Erythroblast (primary cell): ENCODE data around the gene SPRR2F.

Experiments used
- GATA1 ChIP-seq: IDR thresholded peaks from 2 replicates; pipeline ENCODE4 v1.6.1; 2011; ENCODE audit warnings: low read depth, mild to moderate bottlenecking, control low read depth, low read length, moderate library complexity
- POLR2A ChIP-seq: IDR thresholded peaks from 2 replicates; pipeline ENCODE4 v1.6.1; 2011; ENCODE audit warnings: mild to moderate bottlenecking, low read length

DNA sequence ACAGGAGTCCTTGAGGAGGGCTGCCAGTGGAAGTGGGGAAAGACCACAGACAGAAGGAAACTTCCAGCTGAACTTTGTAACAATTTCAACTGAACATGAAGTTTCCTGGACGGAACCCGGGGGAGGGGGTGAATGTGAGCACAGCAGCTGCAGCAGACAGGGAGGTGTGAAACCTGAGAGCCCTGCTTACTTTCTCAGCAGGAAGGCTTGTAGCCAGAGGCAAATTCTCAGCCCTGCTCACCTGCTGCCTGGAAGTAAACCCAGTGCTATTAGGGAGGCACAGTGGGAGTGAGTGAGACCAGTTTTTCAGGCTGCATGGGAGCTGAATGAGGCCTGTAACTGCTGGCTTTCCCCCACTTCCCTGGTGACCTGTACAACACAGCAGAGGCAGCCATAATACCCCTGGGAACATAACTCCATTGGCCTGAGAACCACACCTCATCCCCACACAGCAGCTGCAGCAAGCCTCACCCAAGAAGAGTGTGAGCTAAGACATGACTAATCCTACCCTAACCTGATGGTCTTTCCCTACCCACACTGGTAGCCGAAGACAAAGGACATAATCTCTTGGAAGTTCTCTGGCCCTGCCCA is 9.6 kb upstream of the SPRR2F start:
- no peak for TF ChIP-seq POLR2A
- no peak for TF ChIP-seq GATA1
